Gastrocnemius medialis (tissue), 4 donors: Measurements from ENCODE around the gene SLC25A21. TPM values are rescaled to one million over a fixed set of nuclear protein-coding genes. Genes with fewer than 3 reads are reported as not detected.

Source experiments
- ATAC-seq, 2 donors: fragments of 150-250 bp; one replicate each; pipeline ENCODE4 v1.9.1; 2016
- DNase-seq, 2 donors: peaks; one replicate each; pipeline ENCODE4 v3.0.0-alpha.2; 2019
- H3K27ac ChIP-seq, 4 donors: fragments of 200-600 bp; sonication (generic); 1 replicate in 1 of 4; 2 replicates in 3 of 4; pipeline ENCODE4 v1.5.1; 2016 to 2018; ENCODE audit warnings: mild to moderate bottlenecking in 2 of 4, moderate library complexity in 1 of 4
- H3K27me3 ChIP-seq, 3 donors: fragments of 200-600 bp; sonication (generic) in 2 of 3; 1 replicate in 1 of 3; 2 replicates in 2 of 3; pipeline versions ENCODE4 v1.5.1 to v1.6.0; 2016 to 2019; ENCODE audit warnings: mild to moderate bottlenecking in 1 of 3, moderate library complexity in 1 of 3
- H3K36me3 ChIP-seq, 2 donors: fragments of 200-600 bp; sonication (generic) in 1 of 2; one replicate each; pipeline ENCODE4 v1.5.1; 2017 to 2018
- H3K4me1 ChIP-seq, 2 donors: fragments of 200-600 bp; sonication (generic) in 1 of 2; one replicate each; pipeline ENCODE4 v1.5.1; 2016 to 2017; ENCODE audit warnings: mild to moderate bottlenecking in 2 of 2
- H3K4me3 ChIP-seq, 4 donors: fragments of 200-600 bp; sonication (generic) in 3 of 4; 1 replicate in 1 of 4; 2 replicates in 3 of 4; pipeline ENCODE4 v1.5.1; 2016 to 2019; ENCODE audit warnings: mild to moderate bottlenecking in 2 of 4
- H3K9me3 ChIP-seq, 3 donors: fragments of 200-600 bp; sonication (generic) in 2 of 3; 1 replicate in 1 of 3; 2 replicates in 2 of 3; pipeline ENCODE4 v1.5.1; 2016 to 2019
- POLR2A ChIP-seq, 2 donors: fragments of 450-650 bp; IDR thresholded peaks; one replicate each; pipeline ENCODE4 v1.6.1; 2017; ENCODE audit warnings: antibody characterized with exemption in 2 of 2, mild to moderate bottlenecking in 2 of 2, moderate library complexity in 2 of 2
- in situ Hi-C, 4 donors: fragments of 200-750 bp; cut with MboI; loops; one replicate each; pipeline versions ENCODE4 v1.15.0 to v1.8.0; 2017; ENCODE audit warnings: low sequenced_read_pairs in 4 of 4
- intact Hi-C: fragments of 100-400 bp; cut with DNase I; formaldehyde crosslinking; loops from one replicate; pipeline ENCODE4 v1.15.1; 2023; ENCODE audit warnings: low total_unique reads
- total RNA-seq, 4 donors: library from RNA; depleted of rRNA; stranded (reverse); fragments of >200 nt; gene quantifications; one replicate each; pipeline versions ENCODE4 v1.1.0 to v1.2.3, GENCODE V29; 2016
- TF ChIP-seq, protein P1 (sequence below), 5 experiments: fragments of 450-650 bp in 3 of 5; fragments of 200-600 bp in 2 of 5; sonication (generic) in 2 of 5; IDR thresholded peaks in 4 of 5; conservative IDR thresholded peaks in 1 of 5; 1 replicate in 4 of 5; 2 replicates in 1 of 5; pipeline ENCODE4 v1.5.1; 2016 to 2019; ENCODE audit warnings: antibody characterized with exemption in 5 of 5, mild to moderate bottlenecking in 3 of 5, moderate library complexity in 3 of 5

The SLC25A21 gene
- total RNA-seq, 4 donors from 2014 or later: 1.9 TPM; not detected in 3

- no peaks in the 10 kb centered on the region for H3K36me3 ChIP-seq
- TF ChIP-seq, protein P1, sequence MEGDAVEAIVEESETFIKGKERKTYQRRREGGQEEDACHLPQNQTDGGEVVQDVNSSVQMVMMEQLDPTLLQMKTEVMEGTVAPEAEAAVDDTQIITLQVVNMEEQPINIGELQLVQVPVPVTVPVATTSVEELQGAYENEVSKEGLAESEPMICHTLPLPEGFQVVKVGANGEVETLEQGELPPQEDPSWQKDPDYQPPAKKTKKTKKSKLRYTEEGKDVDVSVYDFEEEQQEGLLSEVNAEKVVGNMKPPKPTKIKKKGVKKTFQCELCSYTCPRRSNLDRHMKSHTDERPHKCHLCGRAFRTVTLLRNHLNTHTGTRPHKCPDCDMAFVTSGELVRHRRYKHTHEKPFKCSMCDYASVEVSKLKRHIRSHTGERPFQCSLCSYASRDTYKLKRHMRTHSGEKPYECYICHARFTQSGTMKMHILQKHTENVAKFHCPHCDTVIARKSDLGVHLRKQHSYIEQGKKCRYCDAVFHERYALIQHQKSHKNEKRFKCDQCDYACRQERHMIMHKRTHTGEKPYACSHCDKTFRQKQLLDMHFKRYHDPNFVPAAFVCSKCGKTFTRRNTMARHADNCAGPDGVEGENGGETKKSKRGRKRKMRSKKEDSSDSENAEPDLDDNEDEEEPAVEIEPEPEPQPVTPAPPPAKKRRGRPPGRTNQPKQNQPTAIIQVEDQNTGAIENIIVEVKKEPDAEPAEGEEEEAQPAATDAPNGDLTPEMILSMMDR (IDR thresholded peaks at IDR 0.05 in 4 of 5, conservative IDR thresholded peaks at IDR 0.05 in 1 of 5): no peak
- in situ Hi-C loops (no loop called here), intact Hi-C loops (no loop called here)
- DNase-seq: no peak
- no peaks in the 10 kb centered on the region for H3K27me3 ChIP-seq
- H3K9me3 ChIP-seq: no peaks in the 10 kb centered on the region
- no peak overlapping the region for H3K4me3 ChIP-seq
- ATAC-seq: no peak
- no peak overlapping the region for H3K27ac ChIP-seq
- H3K4me1 ChIP-seq: no peaks in the 10 kb centered on the region
Measured at GRCh38 chr14:37019488-37019887, 152.9 kb downstream of the SLC25A21 start.

GRCh38 chr14:37018571-37019240 lies 153.7 kb downstream of the SLC25A21 start:
- H3K36me3 ChIP-seq: no peaks in the 10 kb centered on the region
- no peaks in the 10 kb centered on the region for H3K4me1 ChIP-seq
- TF ChIP-seq POLR2A (IDR thresholded peaks at IDR 0.05): no peak
- TF ChIP-seq, protein P1 (IDR thresholded peaks at IDR 0.05 in 4 of 5, conservative IDR thresholded peaks at IDR 0.05 in 1 of 5): no peak
- H3K27me3 ChIP-seq: no peaks in the 10 kb centered on the region
- H3K9me3 ChIP-seq: no peaks in the 10 kb centered on the region
- no peak overlapping the region for H3K27ac ChIP-seq
- in situ Hi-C loops (no loop called here), intact Hi-C loops (no loop called here)
- ATAC-seq: no peak
- no peak overlapping the region for H3K4me3 ChIP-seq
- DNase-seq: no peak

DNA sequence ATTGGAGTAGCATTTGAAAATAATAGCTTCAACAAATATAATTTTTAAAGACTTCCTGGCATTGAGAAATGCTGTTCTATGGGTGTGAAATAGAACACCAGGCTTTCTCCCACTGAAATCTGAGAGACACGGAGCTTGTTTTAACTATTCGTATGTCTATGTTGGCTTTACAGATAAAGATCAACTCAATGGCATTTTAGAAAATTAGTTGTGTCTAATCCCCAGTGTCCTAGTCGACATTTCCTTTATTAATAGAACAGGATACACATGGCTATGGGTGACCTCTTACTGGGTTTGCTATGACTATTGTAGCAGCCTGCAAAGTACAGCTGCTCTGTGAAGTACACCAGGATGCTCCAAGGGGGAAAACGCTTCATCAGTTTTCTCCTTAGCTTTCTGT lies 159.3 kb downstream of the SLC25A21 start:
- H3K36me3 ChIP-seq: no peaks in the 10 kb centered on the region
- no peaks in the 10 kb centered on the region for H3K9me3 ChIP-seq
- no peak overlapping the region for H3K4me3 ChIP-seq
- TF ChIP-seq, protein P1 (IDR thresholded peaks at IDR 0.05 in 4 of 5, conservative IDR thresholded peaks at IDR 0.05 in 1 of 5): no peak
- TF ChIP-seq POLR2A (IDR thresholded peaks at IDR 0.05): no peak
- H3K27me3 ChIP-seq: no peaks in the 10 kb centered on the region
- ATAC-seq (no peak), DNase-seq (no peak)
- in situ Hi-C loops (no loop called here), intact Hi-C loops (no loop called here)
- peaks cover 0 to 7% of the 10 kb centered on the region in 2 donors for H3K4me1 ChIP-seq
- H3K27ac ChIP-seq: no peak overlapping the region

DNA sequence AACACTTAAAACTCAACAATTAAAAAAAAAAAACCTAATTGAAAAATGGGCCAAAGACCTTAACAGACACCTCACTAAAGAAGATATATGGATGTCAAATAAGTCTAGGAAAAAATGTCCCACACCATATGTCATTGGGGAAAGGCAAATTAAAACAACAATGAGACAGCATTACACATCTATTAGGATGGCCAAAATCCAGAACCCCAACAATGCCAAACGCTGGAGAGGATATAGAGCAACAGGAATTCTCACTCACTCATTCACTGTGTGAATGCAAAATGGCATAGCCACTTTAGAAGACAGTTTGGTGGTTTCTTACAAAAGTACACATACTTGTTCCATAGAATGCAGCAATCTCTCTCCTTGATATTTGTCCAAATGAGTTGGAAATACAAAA lies 173.7 kb downstream of the SLC25A21 start:
- intact Hi-C loops (no loop called here), in situ Hi-C loops (no loop called here)
- no peak for DNase-seq
- no peak for ATAC-seq
- TF ChIP-seq POLR2A (IDR thresholded peaks at IDR 0.05): no peak
- TF ChIP-seq, protein P1 (IDR thresholded peaks at IDR 0.05 in 4 of 5, conservative IDR thresholded peaks at IDR 0.05 in 1 of 5): no peak
- Histone ChIP-seq H3K27me3 (no peaks in the 10 kb centered on the region), H3K4me3 (no peak overlapping the region), H3K4me1 (no peaks in the 10 kb centered on the region), H3K9me3 (no peaks in the 10 kb centered on the region), H3K36me3 (no peaks in the 10 kb centered on the region), H3K27ac (no peak overlapping the region)

DNA sequence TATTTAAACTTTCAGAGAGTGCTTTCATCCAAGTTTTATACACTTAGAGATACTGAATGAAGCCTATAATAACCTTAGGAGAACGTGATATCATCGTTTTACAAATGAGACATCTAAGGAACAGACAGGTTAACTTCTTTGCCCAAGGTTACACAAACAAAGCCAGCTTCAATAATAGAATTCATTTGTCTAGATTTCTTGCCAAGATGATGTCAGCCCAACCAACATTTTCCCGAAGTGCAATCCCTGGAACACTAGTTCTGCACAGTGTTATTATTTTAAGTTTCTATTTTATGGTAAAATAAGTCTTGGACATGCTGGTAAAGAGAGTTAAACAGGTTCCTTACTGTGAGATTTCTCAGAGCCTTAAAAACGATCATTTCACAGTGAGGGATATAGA lies 174.6 kb downstream of the SLC25A21 start:
- ATAC-seq (no peak), DNase-seq (no peak)
- Histone ChIP-seq H3K4me3 (no peak overlapping the region), H3K9me3 (no peaks in the 10 kb centered on the region), H3K27ac (no peak overlapping the region), H3K27me3 (no peaks in the 10 kb centered on the region), H3K4me1 (no peaks in the 10 kb centered on the region), H3K36me3 (no peaks in the 10 kb centered on the region)
- no peak for TF ChIP-seq POLR2A (IDR thresholded peaks at IDR 0.05)
- TF ChIP-seq, protein P1 (IDR thresholded peaks at IDR 0.05 in 4 of 5, conservative IDR thresholded peaks at IDR 0.05 in 1 of 5): no peak
- in situ Hi-C loops (no loop called here), intact Hi-C loops (no loop called here)
